GM18867 (cell line): ENCODE results near the gene TSPAN3.

Experiments used
- ATAC-seq: cut with Tn5 transposase; IDR thresholded peaks from one replicate; pipeline ENCODE4 v1.9.1; 2021; ENCODE audit warnings: mild to moderate bottlenecking, moderate library complexity; ENCODE audit not compliant: unreplicated experiment

Gene TSPAN3

DNA sequence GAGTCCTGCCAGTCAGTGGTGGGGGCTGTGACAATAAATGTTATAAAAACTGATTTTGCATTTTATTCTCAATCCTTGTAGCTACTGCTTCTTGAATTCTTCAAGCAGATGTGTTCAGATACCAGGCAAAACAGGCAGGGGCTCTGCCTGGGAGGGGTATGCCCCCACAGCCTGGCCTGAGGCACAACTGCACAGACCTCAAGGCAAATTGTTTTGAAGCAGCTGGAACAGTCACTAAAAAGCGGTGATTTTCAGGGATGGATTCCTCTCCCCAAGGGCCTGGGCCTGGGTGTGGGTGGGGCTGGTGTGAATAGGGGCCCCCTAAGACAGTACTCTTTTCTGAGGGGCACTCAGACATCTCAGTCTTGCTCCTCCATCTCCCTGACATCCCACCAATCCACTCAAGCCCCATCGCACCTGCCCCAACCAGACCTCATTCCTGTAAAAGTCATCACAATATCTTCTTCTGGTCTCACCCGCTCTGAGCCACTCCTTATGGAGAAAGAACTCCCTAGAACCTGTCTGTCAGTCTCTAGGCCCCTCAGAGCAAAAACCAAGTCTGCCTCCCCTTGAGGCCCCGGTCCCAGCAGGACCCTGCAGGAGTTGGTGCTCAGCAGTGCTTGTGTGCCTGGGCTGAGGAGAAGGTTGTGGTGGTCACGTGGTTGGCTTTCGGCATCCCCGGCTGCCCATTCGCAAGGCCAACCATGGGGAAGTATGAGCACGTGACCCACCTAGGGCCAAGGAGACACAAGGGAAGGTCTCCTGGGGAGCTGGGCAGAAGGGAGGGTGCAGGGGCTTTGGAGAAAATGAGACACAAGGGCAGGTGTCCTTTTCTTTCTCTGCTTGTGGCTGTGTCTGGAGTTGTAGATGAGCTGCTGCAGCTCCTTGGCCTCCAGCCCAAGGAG lies 78.9 kb downstream of the TSPAN3 start:
- no peak for ATAC-seq
